Uterus (tissue), 4 donors: ENCODE measurements around the gene SERHL2. TPM values are rescaled to one million over a fixed set of nuclear protein-coding genes. Genes with fewer than 3 reads are reported as not detected.

ENCODE experiments used
- DNase-seq, 2 donors: peaks; one replicate each; pipeline ENCODE4 v3.0.0-alpha.2; 2019 to 2020
- H3K27ac ChIP-seq, 2 donors: fragments of 200-600 bp; sonication (generic); 1 replicate in 1 of 2; 2 replicates in 1 of 2; pipeline ENCODE4 v1.5.1; 2016 to 2018
- H3K27me3 ChIP-seq, 2 donors: fragments of 200-600 bp; sonication (generic); one replicate each; pipeline ENCODE4 v1.5.1; 2018 to 2019; ENCODE audit warnings: control low read depth in 1 of 2
- H3K36me3 ChIP-seq, 2 donors: fragments of 200-600 bp; sonication (generic); one replicate each; pipeline ENCODE4 v1.5.1; 2019; ENCODE audit warnings: control low read depth in 1 of 2
- H3K4me1 ChIP-seq, 2 donors: fragments of 200-600 bp; sonication (generic); one replicate each; pipeline ENCODE4 v1.5.1; 2018 to 2019; ENCODE audit warnings: control low read depth in 1 of 2
- H3K4me3 ChIP-seq, 2 donors: fragments of 200-600 bp; sonication (generic); 1 replicate in 1 of 2; 2 replicates in 1 of 2; pipeline ENCODE4 v1.5.1; 2018 to 2019; ENCODE audit warnings: mild to moderate bottlenecking in 1 of 2
- H3K9me3 ChIP-seq, 2 donors: fragments of 200-600 bp; sonication (generic); one replicate each; pipeline ENCODE4 v1.5.1; 2019; ENCODE audit warnings: control low read depth in 1 of 2
- POLR2A ChIP-seq, 2 donors: fragments of 450-650 bp; IDR thresholded peaks; one replicate each; pipeline ENCODE4 v1.6.1; 2016; ENCODE audit warnings: antibody characterized with exemption in 2 of 2, mild to moderate bottlenecking in 1 of 2, moderate library complexity in 1 of 2
- intact Hi-C: fragments of 100-400 bp; cut with DNase I; formaldehyde crosslinking; loops from one replicate; pipeline ENCODE4 v1.15.1; 2023; ENCODE audit warnings: low total_unique reads
- total RNA-seq, 4 donors: library from RNA; depleted of rRNA in 3 of 4; stranded (reverse); fragments of >200 nt in 3 of 4; gene quantifications; one replicate each; pipeline versions ENCODE4 v1.1.0 to v1.2.4, GENCODE V29; 2014 to 2023
- TF ChIP-seq, protein P1 (sequence below), 4 experiments: fragments of 200-600 bp in 2 of 4; fragments of 450-650 bp in 2 of 4; sonication (generic) in 2 of 4; IDR thresholded peaks; one replicate each; pipeline ENCODE4 v1.5.1; 2016 to 2019; ENCODE audit warnings: antibody characterized with exemption in 4 of 4, mild to moderate bottlenecking in 2 of 4, moderate library complexity in 1 of 4
- donor health status: DM: yes; HTN: yes; CAD: no.

The SERHL2 gene
- total RNA-seq, 4 donors from 2014 or later: 3.6 to 9.9 (median 6.7) TPM

DNA sequence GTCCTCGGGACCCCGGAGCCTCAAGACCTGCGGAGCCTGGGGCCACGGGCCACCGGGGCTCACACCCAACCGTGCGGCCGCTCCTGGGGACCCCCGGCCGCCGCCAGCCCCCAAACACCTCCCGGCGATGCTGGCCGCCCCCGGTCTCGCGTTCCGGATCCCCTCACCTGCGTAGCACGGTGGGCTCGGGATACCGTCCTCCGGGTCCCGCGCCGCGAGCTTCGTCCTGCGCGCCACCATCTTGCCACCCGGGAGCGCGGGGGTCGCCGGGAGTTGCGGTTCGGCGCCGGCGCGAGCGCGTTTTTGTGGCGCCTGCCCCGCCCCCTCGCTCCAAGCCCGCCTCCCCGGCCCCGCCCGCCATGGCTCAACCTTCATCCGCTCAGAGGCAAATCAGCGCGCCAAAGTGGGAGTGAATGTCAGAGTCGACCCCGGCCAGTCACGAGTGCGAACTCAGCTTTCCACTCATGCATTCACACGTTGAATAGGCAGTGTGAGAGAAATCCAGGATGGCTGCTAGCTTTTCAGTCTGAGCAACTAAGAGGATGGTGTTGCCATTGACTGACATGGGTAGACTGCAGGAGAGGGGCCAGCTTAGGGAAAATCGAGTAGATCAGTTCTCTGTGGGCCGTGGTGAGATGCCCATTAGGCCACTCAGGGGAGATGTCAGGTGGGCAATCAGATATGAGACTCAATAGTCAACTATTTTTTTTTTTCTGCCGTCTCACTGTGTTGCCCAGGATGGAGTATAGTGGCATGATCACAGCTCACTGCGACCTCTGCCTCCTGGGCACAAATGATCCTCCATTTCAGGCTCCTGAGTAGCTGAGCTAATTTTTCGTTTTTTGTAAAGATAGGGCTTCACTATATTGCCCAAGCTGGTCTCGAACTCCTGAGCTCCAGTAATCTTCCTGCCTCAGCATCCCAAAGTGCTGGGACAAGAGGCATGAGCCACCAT is 28.3 kb downstream of the SERHL2 start:
- DNase-seq: peak; percentile 75 to 82
- H3K9me3 ChIP-seq: no peaks in the 10 kb centered on the region
- peak; percentile 24 to 56 for TF ChIP-seq POLR2A (IDR thresholded peaks at IDR 0.05)
- TF ChIP-seq, protein P1, sequence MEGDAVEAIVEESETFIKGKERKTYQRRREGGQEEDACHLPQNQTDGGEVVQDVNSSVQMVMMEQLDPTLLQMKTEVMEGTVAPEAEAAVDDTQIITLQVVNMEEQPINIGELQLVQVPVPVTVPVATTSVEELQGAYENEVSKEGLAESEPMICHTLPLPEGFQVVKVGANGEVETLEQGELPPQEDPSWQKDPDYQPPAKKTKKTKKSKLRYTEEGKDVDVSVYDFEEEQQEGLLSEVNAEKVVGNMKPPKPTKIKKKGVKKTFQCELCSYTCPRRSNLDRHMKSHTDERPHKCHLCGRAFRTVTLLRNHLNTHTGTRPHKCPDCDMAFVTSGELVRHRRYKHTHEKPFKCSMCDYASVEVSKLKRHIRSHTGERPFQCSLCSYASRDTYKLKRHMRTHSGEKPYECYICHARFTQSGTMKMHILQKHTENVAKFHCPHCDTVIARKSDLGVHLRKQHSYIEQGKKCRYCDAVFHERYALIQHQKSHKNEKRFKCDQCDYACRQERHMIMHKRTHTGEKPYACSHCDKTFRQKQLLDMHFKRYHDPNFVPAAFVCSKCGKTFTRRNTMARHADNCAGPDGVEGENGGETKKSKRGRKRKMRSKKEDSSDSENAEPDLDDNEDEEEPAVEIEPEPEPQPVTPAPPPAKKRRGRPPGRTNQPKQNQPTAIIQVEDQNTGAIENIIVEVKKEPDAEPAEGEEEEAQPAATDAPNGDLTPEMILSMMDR (IDR thresholded peaks at IDR 0.05): no peak
- H3K4me3 ChIP-seq: peak overlapping the region; percentile 58 to 91
- H3K27ac ChIP-seq: peak overlapping the region; percentile 72 to 79
- no peaks in the 10 kb centered on the region for H3K27me3 ChIP-seq
- H3K4me1 ChIP-seq: no peaks in the 10 kb centered on the region
- H3K36me3 ChIP-seq: peaks cover 0 to under 1% of the 10 kb centered on the region in 2 donors
- intact Hi-C loops: no loop called here

DNA sequence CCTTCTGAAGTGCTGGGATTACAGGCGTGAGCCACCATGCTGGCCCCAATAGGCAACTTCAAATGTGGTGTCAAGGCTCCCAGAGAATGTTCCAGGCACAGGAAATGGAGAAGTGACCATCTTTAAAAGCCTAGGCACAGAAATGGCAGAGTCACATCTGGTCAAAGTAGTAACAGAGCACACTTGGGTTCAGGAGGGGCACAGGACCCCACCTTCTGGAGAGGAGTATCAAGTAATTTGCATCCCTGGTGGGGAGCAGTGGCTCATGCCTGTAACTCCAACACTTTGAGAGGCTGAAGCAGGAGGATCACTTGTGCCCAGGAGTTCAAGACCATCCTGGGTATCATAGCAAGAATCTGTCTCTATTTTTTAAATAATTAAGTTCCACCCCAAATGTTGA is 29.2 kb downstream of the SERHL2 start:
- Histone ChIP-seq H3K4me1 (no peaks in the 10 kb centered on the region), H3K9me3 (no peaks in the 10 kb centered on the region), H3K27me3 (no peaks in the 10 kb centered on the region), H3K27ac (no peak overlapping the region), H3K36me3 (peaks cover 0 to 2% of the 10 kb centered on the region in 2 donors), H3K4me3 (no peak overlapping the region)
- TF ChIP-seq, protein P1 (IDR thresholded peaks at IDR 0.05): no peak
- no peak for TF ChIP-seq POLR2A (IDR thresholded peaks at IDR 0.05)
- intact Hi-C loops: no loop called here
- DNase-seq: no peak

- H3K36me3 ChIP-seq: peaks cover 0 to 2% of the 10 kb centered on the region in 2 donors
- H3K4me3 ChIP-seq: no peak overlapping the region
- H3K27ac ChIP-seq: no peak overlapping the region
- no peaks in the 10 kb centered on the region for H3K27me3 ChIP-seq
- H3K4me1 ChIP-seq: no peaks in the 10 kb centered on the region
- no peak for DNase-seq
- TF ChIP-seq POLR2A (IDR thresholded peaks at IDR 0.05): no peak
- TF ChIP-seq, protein P1 (IDR thresholded peaks at IDR 0.05): peak in 1 of 4 experiments; percentile 16
- intact Hi-C loops: no loop called here
- no peaks in the 10 kb centered on the region for H3K9me3 ChIP-seq
Observed at GRCh38 chr22:42584364-42584940, 30.7 kb downstream of the SERHL2 start.

DNA sequence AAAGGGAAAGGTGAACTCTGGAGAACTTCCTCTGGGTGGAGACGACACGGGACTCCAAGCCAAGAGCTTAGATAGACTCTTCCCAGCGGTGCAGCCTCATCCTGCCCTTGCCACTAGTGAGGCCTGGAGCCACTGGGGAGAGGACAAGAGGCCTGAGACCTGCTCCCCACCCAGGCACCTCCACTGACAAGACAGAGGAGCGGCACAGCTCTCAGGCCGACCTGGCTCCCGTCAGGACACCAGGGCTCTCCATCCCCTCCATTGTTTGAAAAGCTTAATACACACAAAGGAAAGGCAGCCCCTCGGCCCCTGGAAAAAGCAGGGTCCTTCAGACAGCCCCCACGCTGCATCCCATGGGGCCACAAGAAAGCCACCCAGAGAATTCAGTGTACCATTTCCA is 31.3 kb downstream of the SERHL2 start:
- Histone ChIP-seq H3K27me3 (no peaks in the 10 kb centered on the region), H3K4me3 (no peak overlapping the region), H3K4me1 (no peaks in the 10 kb centered on the region), H3K36me3 (peaks cover 0 to 2% of the 10 kb centered on the region in 2 donors), H3K27ac (no peak overlapping the region), H3K9me3 (no peaks in the 10 kb centered on the region)
- TF ChIP-seq POLR2A (IDR thresholded peaks at IDR 0.05): no peak
- TF ChIP-seq, protein P1 (IDR thresholded peaks at IDR 0.05): no peak
- DNase-seq: no peak
- intact Hi-C loops: no loop called here

DNA sequence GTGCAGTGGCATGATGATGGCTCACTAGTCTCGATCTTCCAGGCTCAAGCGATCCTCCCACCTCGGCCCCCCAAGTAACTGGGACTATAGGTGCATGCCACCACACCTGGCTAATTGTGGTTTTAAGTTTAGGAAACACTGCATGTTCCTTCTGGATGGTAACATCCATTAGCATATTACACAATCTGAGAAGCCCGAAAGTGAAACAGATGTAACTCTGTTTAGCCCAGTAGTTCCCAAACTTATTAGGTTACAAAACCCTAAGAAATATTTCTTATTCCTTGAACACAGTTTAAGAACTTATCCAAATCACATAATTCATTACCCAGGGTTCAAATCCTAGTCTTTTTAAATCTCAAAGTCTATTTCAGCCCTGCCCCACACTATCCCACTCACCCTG is 32.6 kb downstream of the SERHL2 start:
- Histone ChIP-seq H3K36me3 (peaks cover 0 to 2% of the 10 kb centered on the region in 2 donors), H3K27me3 (no peaks in the 10 kb centered on the region), H3K4me3 (no peak overlapping the region), H3K4me1 (no peaks in the 10 kb centered on the region), H3K27ac (no peak overlapping the region), H3K9me3 (no peaks in the 10 kb centered on the region)
- TF ChIP-seq, protein P1 (IDR thresholded peaks at IDR 0.05): no peak
- no peak for TF ChIP-seq POLR2A (IDR thresholded peaks at IDR 0.05)
- intact Hi-C loops: no loop called here
- no peak for DNase-seq
